PC-3 (cell line): ENCODE results near the gene CNDP1.

ENCODE experiments used
- EZH2 ChIP-seq: fragments of 300-600 bp; sonication (generic); IDR thresholded peaks from one replicate; pipeline ENCODE4 v1.6.1; 2017; ENCODE audit warnings: antibody characterized with exemption, mild to moderate bottlenecking, low read length; ENCODE audit not compliant: unreplicated experiment
- TF ChIP-seq, protein P1 (sequence below): fragments of 300-600 bp; sonication (generic); conservative IDR thresholded peaks from 2 replicates; pipeline ENCODE4 v1.5.1; 2017; ENCODE audit warnings: antibody characterized with exemption, low read depth, mild to moderate bottlenecking, low read length

DNA sequence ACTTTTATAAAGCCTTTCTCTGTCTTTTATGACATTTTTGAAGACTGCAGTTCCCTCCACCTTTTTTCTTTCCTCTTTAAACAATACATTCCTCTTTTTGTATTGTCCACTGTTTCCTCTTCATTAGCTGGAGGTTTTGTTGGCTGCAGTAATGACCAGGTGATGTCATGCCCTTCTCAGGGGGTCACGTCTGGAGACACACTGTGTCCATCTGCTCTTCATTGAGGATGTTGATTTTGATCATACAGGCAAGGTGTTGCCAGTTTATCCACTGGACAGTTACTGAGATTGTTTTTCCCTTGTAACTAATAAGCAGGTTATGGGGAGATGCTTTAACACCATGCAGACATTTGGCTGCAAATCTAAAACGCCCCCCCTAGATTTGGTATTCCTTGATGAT is 83.2 kb downstream of the CNDP1 start:
- TF ChIP-seq, protein P1, sequence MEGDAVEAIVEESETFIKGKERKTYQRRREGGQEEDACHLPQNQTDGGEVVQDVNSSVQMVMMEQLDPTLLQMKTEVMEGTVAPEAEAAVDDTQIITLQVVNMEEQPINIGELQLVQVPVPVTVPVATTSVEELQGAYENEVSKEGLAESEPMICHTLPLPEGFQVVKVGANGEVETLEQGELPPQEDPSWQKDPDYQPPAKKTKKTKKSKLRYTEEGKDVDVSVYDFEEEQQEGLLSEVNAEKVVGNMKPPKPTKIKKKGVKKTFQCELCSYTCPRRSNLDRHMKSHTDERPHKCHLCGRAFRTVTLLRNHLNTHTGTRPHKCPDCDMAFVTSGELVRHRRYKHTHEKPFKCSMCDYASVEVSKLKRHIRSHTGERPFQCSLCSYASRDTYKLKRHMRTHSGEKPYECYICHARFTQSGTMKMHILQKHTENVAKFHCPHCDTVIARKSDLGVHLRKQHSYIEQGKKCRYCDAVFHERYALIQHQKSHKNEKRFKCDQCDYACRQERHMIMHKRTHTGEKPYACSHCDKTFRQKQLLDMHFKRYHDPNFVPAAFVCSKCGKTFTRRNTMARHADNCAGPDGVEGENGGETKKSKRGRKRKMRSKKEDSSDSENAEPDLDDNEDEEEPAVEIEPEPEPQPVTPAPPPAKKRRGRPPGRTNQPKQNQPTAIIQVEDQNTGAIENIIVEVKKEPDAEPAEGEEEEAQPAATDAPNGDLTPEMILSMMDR = no peak
- no peak for TF ChIP-seq EZH2
